Glutamatergic neuron (in vitro differentiated cells): ENCODE data around the gene SLC24A3. TPM values are rescaled to one million over a fixed set of nuclear protein-coding genes. Genes with fewer than 3 reads are reported as not detected.
A peak's percentile ranks its signal among the peaks of the same experiment; 100 is the strongest.

ENCODE experiments used
- DNase-seq: peaks from one replicate; pipeline ENCODE4 v3.0.0; 2022
- H3K27ac Mint-ChIP-seq: one replicate; pipeline ENCODE4 v1.8.0; 2020; ENCODE audit warnings: mild to moderate bottlenecking, mixed read lengths, inconsistent platforms; ENCODE audit not compliant: unreplicated experiment
- H3K27me3 Mint-ChIP-seq: one replicate; pipeline ENCODE4 v1.8.0; 2020; ENCODE audit warnings: mild to moderate bottlenecking, moderate library complexity, mixed read lengths, inconsistent platforms; ENCODE audit not compliant: unreplicated experiment
- H3K36me3 Mint-ChIP-seq: one replicate; pipeline ENCODE4 v1.8.0; 2020; ENCODE audit warnings: mild to moderate bottlenecking, mixed read lengths, inconsistent platforms; ENCODE audit not compliant: unreplicated experiment
- H3K4me1 Mint-ChIP-seq: one replicate; pipeline ENCODE4 v1.8.0; 2020; ENCODE audit warnings: mild to moderate bottlenecking, low read depth, mixed read lengths, inconsistent platforms; ENCODE audit not compliant: unreplicated experiment
- H3K4me3 Mint-ChIP-seq: one replicate; pipeline ENCODE4 v1.8.0; 2020; ENCODE audit warnings: mild to moderate bottlenecking, mixed read lengths, inconsistent platforms; ENCODE audit not compliant: unreplicated experiment
- H3K9me3 Mint-ChIP-seq: one replicate; pipeline ENCODE4 v1.8.0; 2020; ENCODE audit warnings: mild to moderate bottlenecking, moderate library complexity, mixed read lengths, inconsistent platforms; ENCODE audit not compliant: unreplicated experiment
- CTCF ChIP-seq: fragments of 200-600 bp; sonication (generic); IDR thresholded peaks from one replicate; pipeline ENCODE4 v1.5.0; 2021; ENCODE audit not compliant: partially characterized antibody, unreplicated experiment
- total RNA-seq: library from RNA; stranded (reverse); fragmentation: NEBNext Ultra II Directional; extraction: Animal tissue kit (Norgen Biotek cat#: 25700); gene quantifications from one replicate; pipeline ENCODE4 v1.2.1, GENCODE V29; 2021; ENCODE audit not compliant: unreplicated experiment

Gene SLC24A3
- total RNA-seq, 1 donor from 2014 or later, result 9.7 TPM

GRCh38 chr20:19771031-19771430 is 558.6 kb downstream of the SLC24A3 start:
- Mint-ChIP-seq H3K27ac (peak overlapping the region; percentile 88), H3K9me3 (peaks cover 10% of the 10 kb centered on the region), H3K4me3 (peak overlapping the region; percentile 78), H3K4me1 (peaks cover 66% of the 10 kb centered on the region), H3K27me3 (peaks cover 13% of the 10 kb centered on the region), H3K36me3 (no peaks in the 10 kb centered on the region)
- no peak for TF ChIP-seq CTCF
- no peak for DNase-seq
